H9 (cell line): ENCODE data around the gene SLC35E3. TPM values are rescaled to one million over a fixed set of nuclear protein-coding genes. Genes with fewer than 3 reads are reported as not detected.

ENCODE experiments used
- DNase-seq: peaks from one replicate; pipeline ENCODE4 v3.0.0-alpha.2; 2017
- H2AFZ ChIP-seq: one replicate; pipeline ENCODE4 v1.6.1; 2013; ENCODE audit warnings: mild to moderate bottlenecking, low read length, control low read depth, moderate library complexity
- H2AK5ac ChIP-seq: 2 replicates; pipeline ENCODE4 v1.6.1; 2013; ENCODE audit warnings: low read length, control low read depth, mixed read lengths; ENCODE audit not compliant: insufficient read length
- H2BK120ac ChIP-seq: one replicate; pipeline ENCODE4 v1.6.1; 2013; ENCODE audit warnings: low read depth, mild to moderate bottlenecking, low read length, control low read depth, inconsistent platforms; ENCODE audit not compliant: poor library complexity, severe bottlenecking
- H2BK12ac ChIP-seq: 2 replicates; pipeline ENCODE4 v1.6.1; 2013; ENCODE audit warnings: low read length, control low read depth, mixed read lengths, low read depth; ENCODE audit not compliant: insufficient read length
- H2BK15ac ChIP-seq: 2 replicates; pipeline ENCODE4 v1.6.1; 2013; ENCODE audit warnings: low read depth, low read length, control low read depth
- H2BK20ac ChIP-seq: one replicate; pipeline ENCODE4 v1.6.1; 2013; ENCODE audit warnings: low read depth, mild to moderate bottlenecking, low read length, control low read depth, inconsistent platforms; ENCODE audit not compliant: poor library complexity, severe bottlenecking
- H2BK5ac ChIP-seq: 2 replicates; pipeline ENCODE4 v1.6.1; 2013; ENCODE audit warnings: low read length, control low read depth, mixed read lengths; ENCODE audit not compliant: insufficient read length
- H3K14ac ChIP-seq: 2 replicates; pipeline ENCODE4 v1.6.1; 2013; ENCODE audit warnings: low read length, control low read depth; ENCODE audit not compliant: insufficient read depth
- H3K18ac ChIP-seq: 2 replicates; pipeline ENCODE4 v1.6.1; 2013; ENCODE audit warnings: low read depth, mild to moderate bottlenecking, mixed read lengths, low read length, control low read depth; ENCODE audit not compliant: insufficient read length
- H3K23ac ChIP-seq: 2 replicates; pipeline ENCODE4 v1.6.1; 2013; ENCODE audit warnings: low read length, control low read depth, mixed read lengths, low read depth; ENCODE audit not compliant: insufficient read length
- H3K23me2 ChIP-seq: 2 replicates; pipeline ENCODE4 v1.6.1; 2013; ENCODE audit warnings: low read depth, mild to moderate bottlenecking, mixed read lengths, low read length, control low read depth; ENCODE audit not compliant: insufficient read length, poor library complexity, severe bottlenecking
- H3K27ac ChIP-seq: 2 replicates; pipeline ENCODE4 v1.5.1; 2013; ENCODE audit warnings: low read length, control low read depth, mixed read lengths, low read depth; ENCODE audit not compliant: insufficient read length
- H3K27me3 ChIP-seq: 2 replicates; pipeline ENCODE4 v1.6.1; 2013; ENCODE audit warnings: low read length, control low read depth, inconsistent platforms; ENCODE audit not compliant: insufficient read depth
- H3K4ac ChIP-seq: 2 replicates; pipeline ENCODE4 v1.6.1; 2013; ENCODE audit warnings: low read depth, mild to moderate bottlenecking, control low read depth, inconsistent platforms, low read length, moderate library complexity
- H3K4me1 ChIP-seq: 2 replicates; pipeline ENCODE4 v1.6.1; 2013; ENCODE audit warnings: low read length, control low read depth, inconsistent platforms; ENCODE audit not compliant: insufficient read depth
- H3K4me2 ChIP-seq: 2 replicates; pipeline ENCODE4 v1.6.1; 2013; ENCODE audit warnings: low read length, control low read depth, mixed read lengths; ENCODE audit not compliant: insufficient read length, insufficient read depth
- H3K56ac ChIP-seq: 2 replicates; pipeline ENCODE4 v1.6.1; 2013; ENCODE audit warnings: low read depth, mild to moderate bottlenecking, mixed read lengths, low read length, control low read depth; ENCODE audit not compliant: insufficient read length
- H3K79me1 ChIP-seq: 2 replicates; pipeline ENCODE4 v1.6.1; 2013; ENCODE audit warnings: low read depth, mild to moderate bottlenecking, moderate library complexity, low read length, control low read depth, inconsistent platforms; ENCODE audit not compliant: insufficient read depth, poor library complexity, severe bottlenecking
- H3K79me2 ChIP-seq: 2 replicates; pipeline ENCODE4 v1.6.1; 2013; ENCODE audit warnings: low read length, control low read depth, inconsistent platforms; ENCODE audit not compliant: insufficient read depth
- H3K9ac ChIP-seq: 2 replicates; pipeline ENCODE4 v1.6.1; 2013; ENCODE audit warnings: low read length, control low read depth, mixed read lengths; ENCODE audit not compliant: insufficient read length; ENCODE audit errors: extremely low read depth
- H3K9me3 ChIP-seq: one replicate; pipeline ENCODE4 v1.6.1; 2013; ENCODE audit warnings: low read depth, low read length, inconsistent platforms; ENCODE audit not compliant: control insufficient read depth
- H3T11ph ChIP-seq: one replicate; pipeline ENCODE4 v1.6.1; 2013; ENCODE audit warnings: mild to moderate bottlenecking, low read length, control low read depth, inconsistent platforms
- H4K20me1 ChIP-seq: one replicate; pipeline ENCODE4 v1.6.1; 2013; ENCODE audit not compliant: control insufficient read depth, insufficient read length, insufficient read depth
- H4K5ac ChIP-seq: 2 replicates; pipeline ENCODE4 v1.6.1; 2013; ENCODE audit warnings: low read depth, mild to moderate bottlenecking, mixed read lengths, low read length, control low read depth; ENCODE audit not compliant: insufficient read length
- H4K8ac ChIP-seq: replicated peaks from 2 replicates; pipeline ENCODE4 v1.6.1; 2013; ENCODE audit warnings: low read length, control low read depth, mixed read lengths, low read depth; ENCODE audit not compliant: insufficient read length
- H4K91ac ChIP-seq: 2 replicates; pipeline ENCODE4 v1.6.1; 2013; ENCODE audit warnings: low read depth, mild to moderate bottlenecking, moderate library complexity, mixed read lengths, low read length, control low read depth; ENCODE audit not compliant: insufficient read length
- H3K27ac Mint-ChIP-seq, 3 experiments: 2 replicates in 2 of 3; 3 replicates in 1 of 3; pipeline ENCODE4 v1.8.0; 2020 to 2021; ENCODE audit warnings: mixed read lengths in 3 of 3, mild to moderate bottlenecking in 1 of 3, moderate library complexity in 1 of 3
- H3K27me3 Mint-ChIP-seq: 2 replicates; pipeline ENCODE4 v1.8.0; 2021; ENCODE audit warnings: low read depth, mild to moderate bottlenecking, moderate library complexity, mixed read lengths
- H3K36me3 Mint-ChIP-seq, 3 experiments: 2 replicates in 2 of 3; 3 replicates in 1 of 3; pipeline ENCODE4 v1.8.0; 2020 to 2021; ENCODE audit warnings: low read depth in 3 of 3, mixed read lengths in 3 of 3; ENCODE audit not compliant: insufficient read depth in 1 of 3
- H3K4me1 Mint-ChIP-seq, 2 experiments: 2 replicates each; pipeline ENCODE4 v1.8.0; 2020; ENCODE audit warnings: mixed read lengths in 2 of 2
- H3K4me3 Mint-ChIP-seq, 2 experiments: 2 replicates in 1 of 2; 3 replicates in 1 of 2; pipeline ENCODE4 v1.8.0; 2020 to 2021; ENCODE audit warnings: mild to moderate bottlenecking in 2 of 2, mixed read lengths in 2 of 2, moderate library complexity in 1 of 2
- H3K9me3 Mint-ChIP-seq, 2 experiments: 2 replicates in 1 of 2; 3 replicates in 1 of 2; pipeline ENCODE4 v1.8.0; 2020; ENCODE audit warnings: mild to moderate bottlenecking in 2 of 2, mixed read lengths in 2 of 2, moderate library complexity in 1 of 2
- CTCF ChIP-seq: fragments of 200-600 bp; sonication (generic); conservative IDR thresholded peaks from 3 replicates; pipeline ENCODE4 v1.8.0; 2021; ENCODE audit warnings: antibody characterized with exemption, mild to moderate bottlenecking
- WGBS: extraction: QIAGEN DNeasy Blood & Tissue Kit; methylation state at CpG from one replicate; pipeline ENCODE4 v1.1.7; 2013; ENCODE audit warnings: missing lambda C conversion rate, low lambda C conversion rate, mixed read lengths; ENCODE audit not compliant: insufficient read length; ENCODE audit errors: extremely low coverage; 5-methylcytosine and 5-hydroxymethylcytosine counted together
- total RNA-seq: library from RNA; stranded (reverse); gene quantifications from 2 replicates; pipeline ENCODE4 v1.2.1, GENCODE V29; 2021

Gene SLC35E3
- total RNA-seq, 1 experiment from 2014 or later = 17.9 TPM

- no peaks in the 10 kb centered on the region for H3K9me3 ChIP-seq
- no peaks in the 10 kb centered on the region for H4K20me1 ChIP-seq
- H2AFZ ChIP-seq = no peak overlapping the region
- no peak for TF ChIP-seq CTCF
- Mint-ChIP-seq H3K27me3 (no peaks in the 10 kb centered on the region), H3K4me3 (no peak overlapping the region), H3K27ac (0 out of 7 replicates have a peak overlapping the region, but pooled peaks of 1 of the 3 experiments have one; percentile 32), H3K4me1 (no peaks in the 10 kb centered on the region), H3K36me3 (peaks cover 1 to 21% (median 21%) of the 10 kb centered on the region in 3 experiments; a peak in 6 of 7 replicates), H3K9me3 (no peaks in the 10 kb centered on the region)
- no peak overlapping the region for H3K18ac ChIP-seq
- no peak for DNase-seq
- no peak overlapping the region for H2BK120ac ChIP-seq
- H3K79me1 ChIP-seq = no peaks in the 10 kb centered on the region
- H3K56ac ChIP-seq = no peak overlapping the region
- no peak overlapping the region for H4K91ac ChIP-seq
- H3K4ac ChIP-seq = no peak overlapping the region
- H2BK15ac ChIP-seq = no peak overlapping the region
- H2BK12ac ChIP-seq = no peak overlapping the region
- no peak overlapping the region for H2AK5ac ChIP-seq
- H3K27ac ChIP-seq = no peak overlapping the region
- H2BK5ac ChIP-seq = no peak overlapping the region
- no peak overlapping the region for H4K5ac ChIP-seq
- H3K27me3 ChIP-seq = no peaks in the 10 kb centered on the region
- no peak overlapping the region for H3T11ph ChIP-seq
- no peak overlapping the region for H3K9ac ChIP-seq
- no peak overlapping the region for H2BK20ac ChIP-seq
- no peak overlapping the region for H3K23ac ChIP-seq
- H3K79me2 ChIP-seq = no peaks in the 10 kb centered on the region
- H3K4me2 ChIP-seq = no peak overlapping the region
- no peak overlapping the region for H4K8ac ChIP-seq
- WGBS = no CpG with 5 or more reads among the region's 4 CpGs
- H3K14ac ChIP-seq = no peak overlapping the region
- H3K23me2 ChIP-seq = no peaks in the 10 kb centered on the region
- H3K4me1 ChIP-seq = no peaks in the 10 kb centered on the region
Measured at GRCh38 chr12:68768431-68768939, 22.5 kb downstream of the SLC35E3 start.
